Endodermal cell (in vitro differentiated cells): ENCODE measurements around the gene ERFL. TPM values are rescaled to one million over a fixed set of nuclear protein-coding genes. Genes with fewer than 3 reads are reported as not detected.

ENCODE experiments used
- DNase-seq: peaks from one replicate; pipeline ENCODE4 v3.0.0-alpha.2; 2017
- H3K27ac ChIP-seq: 2 replicates; pipeline ENCODE4 v1.5.1; 2013; ENCODE audit warnings: mild to moderate bottlenecking, low read depth, low read length, moderate library complexity
- H3K27me3 ChIP-seq: 2 replicates; pipeline ENCODE4 v1.6.1; 2013; ENCODE audit warnings: mild to moderate bottlenecking, low read length, moderate library complexity; ENCODE audit not compliant: insufficient read depth, control insufficient read depth, poor library complexity, severe bottlenecking
- H3K36me3 ChIP-seq: 2 replicates; pipeline ENCODE4 v1.7.0; 2013; ENCODE audit warnings: mild to moderate bottlenecking, low read length, moderate library complexity; ENCODE audit not compliant: control insufficient read depth, insufficient read depth
- H3K4me1 ChIP-seq: one replicate; pipeline ENCODE4 v1.7.0; 2013; ENCODE audit warnings: low read length; ENCODE audit not compliant: control insufficient read depth, insufficient read depth
- H3K4me3 ChIP-seq: 2 replicates; pipeline ENCODE4 v1.5.1; 2013; ENCODE audit warnings: mild to moderate bottlenecking, low read length, moderate library complexity
- H3K9ac ChIP-seq: 2 replicates; pipeline ENCODE4 v1.6.1; 2013; ENCODE audit warnings: mild to moderate bottlenecking, low read length, moderate library complexity; ENCODE audit not compliant: poor library complexity, severe bottlenecking; ENCODE audit errors: extremely low read depth
- H3K9me3 ChIP-seq: 2 replicates; pipeline ENCODE4 v1.6.1; 2013; ENCODE audit warnings: mild to moderate bottlenecking, low read length, moderate library complexity; ENCODE audit not compliant: control insufficient read depth
- H3K27ac Mint-ChIP-seq: 2 replicates; pipeline ENCODE4 v1.8.0; 2020; ENCODE audit warnings: mixed read lengths
- H3K27me3 Mint-ChIP-seq: 2 replicates; pipeline ENCODE4 v1.8.0; 2021; ENCODE audit warnings: mild to moderate bottlenecking, mixed read lengths; ENCODE audit not compliant: insufficient read depth
- H3K36me3 Mint-ChIP-seq: 2 replicates; pipeline ENCODE4 v1.8.0; 2020; ENCODE audit warnings: low read depth, mixed read lengths
- H3K4me1 Mint-ChIP-seq: 2 replicates; pipeline ENCODE4 v1.8.0; 2020; ENCODE audit warnings: mixed read lengths
- H3K4me3 Mint-ChIP-seq: 2 replicates; pipeline ENCODE4 v1.8.0; 2020; ENCODE audit warnings: mild to moderate bottlenecking, moderate library complexity, mixed read lengths
- H3K9me3 Mint-ChIP-seq: 2 replicates; pipeline ENCODE4 v1.8.0; 2020; ENCODE audit warnings: mild to moderate bottlenecking, mixed read lengths
- CTCF ChIP-seq: fragments of 200-600 bp; sonication (generic); conservative IDR thresholded peaks from 2 replicates; pipeline ENCODE4 v1.5.0; 2021; ENCODE audit warnings: antibody characterized with exemption, mild to moderate bottlenecking
- WGBS, 2 experiments: methylation state at CpG; one replicate each; pipeline versions ENCODE4 v1.1.5 to v1.1.7; 2013; ENCODE audit warnings: missing lambda C conversion rate in 2 of 2, mixed read lengths in 1 of 2; ENCODE audit not compliant: insufficient coverage in 1 of 2, insufficient read length in 1 of 2; 5-methylcytosine and 5-hydroxymethylcytosine counted together
- total RNA-seq, 2 donors: library from RNA; stranded (reverse); fragmentation: NEBNext Ultra II Directional in 1 of 2; extraction: Animal tissue kit (Norgen Biotek cat#: 25700) in 1 of 2; gene quantifications; 2 replicates in 1 of 2; 3 replicates in 1 of 2; pipeline ENCODE4 v1.2.1, GENCODE V29; 2021

Gene ERFL
- total RNA-seq, 2 donors from 2014 or later, result 0.13 to 0.53 TPM

DNA sequence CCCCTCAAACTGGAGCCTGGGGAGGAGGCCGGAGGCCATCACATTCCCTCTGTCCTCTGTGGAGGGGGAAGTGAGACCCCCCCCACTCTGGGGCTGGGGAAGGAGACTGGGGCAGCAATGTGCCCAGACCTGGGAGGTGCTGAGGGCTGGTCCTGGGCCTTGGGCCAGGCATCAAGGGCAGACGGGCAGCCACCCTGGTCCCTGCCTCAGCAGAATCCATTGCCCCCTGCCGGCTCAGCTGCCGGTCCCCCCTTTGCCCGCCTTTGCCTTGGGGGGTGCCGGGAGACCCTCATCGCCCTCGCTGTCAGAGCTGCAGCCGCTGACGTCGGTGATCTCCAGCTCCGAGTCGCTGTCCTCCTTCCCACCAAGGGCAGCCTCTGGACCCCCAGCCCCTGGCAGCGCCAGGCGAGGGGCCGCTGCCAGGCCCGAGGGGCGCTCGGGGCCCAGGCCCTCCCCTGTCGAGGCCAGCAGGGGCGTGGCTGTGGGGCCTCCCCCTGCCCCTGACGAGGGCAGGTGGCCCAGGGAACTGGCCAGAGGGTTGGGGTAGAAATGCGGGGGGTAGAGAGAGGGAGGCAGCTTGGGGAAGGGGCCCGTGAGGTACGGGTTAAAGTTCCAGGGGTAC, 20.1 kb downstream of the ERFL start:
- 91 to 94% methylated on average over 9 to 25 of the region's 25 CpGs for WGBS, 2 experiments
- H3K27me3 Mint-ChIP-seq, result peaks cover 44% of the 10 kb centered on the region
- Histone ChIP-seq H3K27ac (no peak overlapping the region), H3K36me3 (peaks cover 19% of the 10 kb centered on the region), H3K4me3 (no peak overlapping the region), H3K4me1 (peaks cover 2% of the 10 kb centered on the region), H3K9me3 (no peaks in the 10 kb centered on the region), H3K9ac (no peak overlapping the region), H3K27me3 (peaks cover 31% of the 10 kb centered on the region)
- no peak overlapping the region for H3K27ac Mint-ChIP-seq
- H3K4me1 Mint-ChIP-seq, result peaks cover 9% of the 10 kb centered on the region
- peaks cover 29% of the 10 kb centered on the region for H3K36me3 Mint-ChIP-seq
- H3K9me3 Mint-ChIP-seq, result no peaks in the 10 kb centered on the region
- H3K4me3 Mint-ChIP-seq, result no peak overlapping the region
- no peak for TF ChIP-seq CTCF
- no peak for DNase-seq

- no peak overlapping the region for H3K4me3 Mint-ChIP-seq
- H3K9ac ChIP-seq, result no peak overlapping the region
- H3K9me3 ChIP-seq, result no peaks in the 10 kb centered on the region
- H3K4me3 ChIP-seq, result no peak overlapping the region
- WGBS, 2 experiments, result 93 to 94% methylated on average over 11 to 18 of the region's 21 CpGs
- H3K36me3 Mint-ChIP-seq, result peaks cover 37% of the 10 kb centered on the region
- no peaks in the 10 kb centered on the region for H3K9me3 Mint-ChIP-seq
- H3K4me1 Mint-ChIP-seq, result peaks cover 9% of the 10 kb centered on the region
- no peak overlapping the region for H3K27ac ChIP-seq
- H3K27me3 Mint-ChIP-seq, result peaks cover 34% of the 10 kb centered on the region
- no peak for TF ChIP-seq CTCF
- no peak overlapping the region for H3K27ac Mint-ChIP-seq
- H3K27me3 ChIP-seq, result peaks cover 22% of the 10 kb centered on the region
- peaks cover 25% of the 10 kb centered on the region for H3K36me3 ChIP-seq
- H3K4me1 ChIP-seq, result peaks cover 2% of the 10 kb centered on the region
- no peak for DNase-seq
Measured at GRCh38 chr19:41906916-41907680, 21.2 kb downstream of the ERFL start.

GRCh38 chr19:41906271-41906670, 22.0 kb downstream of the ERFL start:
- H3K4me3 Mint-ChIP-seq, result no peak overlapping the region

More at GRCh38 chr19:41906271-41906670, 22.0 kb downstream of the ERFL start:
- no peak overlapping the region for H3K4me3 ChIP-seq
- H3K9me3 ChIP-seq, result no peaks in the 10 kb centered on the region
- WGBS, 2 experiments, result 86 to 90% methylated on average over 2 to 9 of the region's 9 CpGs
- H3K4me1 ChIP-seq, result peaks cover 2% of the 10 kb centered on the region
- TF ChIP-seq CTCF, result no peak
- peaks cover 33% of the 10 kb centered on the region for H3K36me3 ChIP-seq
- H3K27me3 ChIP-seq, result peaks cover 13% of the 10 kb centered on the region
- Mint-ChIP-seq H3K9me3 (no peaks in the 10 kb centered on the region), H3K36me3 (peaks cover 44% of the 10 kb centered on the region), H3K27ac (no peak overlapping the region), H3K27me3 (peaks cover 26% of the 10 kb centered on the region), H3K4me1 (peaks cover 9% of the 10 kb centered on the region)
- DNase-seq, result no peak
- H3K9ac ChIP-seq, result no peak overlapping the region
- H3K27ac ChIP-seq, result no peak overlapping the region
